Measurements from ENCODE around the gene RNPS1. TPM values are rescaled to one million over a fixed set of nuclear protein-coding genes. Genes with fewer than 3 reads are reported as not detected.

The RNPS1 gene
- total RNA-seq, 3 donors from 2014 or later (not counting 1 experiment from before 2014, with no cell fraction given) = 269 to 284 (median 273) TPM

DNA sequence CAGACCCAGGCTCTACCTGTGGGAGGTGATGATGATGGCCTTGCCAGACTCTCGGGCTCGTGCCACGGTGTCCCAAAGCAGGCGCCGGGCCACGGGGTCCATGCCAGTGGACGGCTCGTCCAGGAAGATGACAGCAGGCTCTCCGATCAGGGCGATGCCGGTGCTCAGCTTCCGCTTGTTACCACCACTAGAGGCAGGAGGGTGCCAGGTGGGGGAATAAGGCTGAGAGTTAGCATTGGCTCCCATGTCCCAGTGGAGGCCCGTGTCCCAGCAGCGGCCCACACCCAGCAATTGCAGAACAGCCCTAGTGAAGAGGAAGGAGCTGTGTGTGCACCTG lies 10.3 kb upstream of the RNPS1 start:
- Mint-ChIP-seq H3K27me3 (ENCODE audit: low read depth in 2 of 2) (no peaks in the 10 kb centered on the region), H3K4me1 (no peaks in the 10 kb centered on the region), H3K27ac (no peak overlapping the region), H3K36me3 (no peaks in the 10 kb centered on the region), H3K4me3 (no peak overlapping the region), H3K9me3 (no peaks in the 10 kb centered on the region)
- H3K4me3 ChIP-seq (ENCODE audit: low read length) = no peak overlapping the region
- ATAC-seq = no peak
- intact Hi-C loops (cut with micrococcal nuclease) = no loop called here
- no peaks in the 10 kb centered on the region for H3K36me3 ChIP-seq (ENCODE audit: control insufficient read depth, insufficient read depth, low read length)
- no peaks in the 10 kb centered on the region for H3K9me3 ChIP-seq (ENCODE audit: control insufficient read depth, insufficient read depth, low read length)
- H3K27me3 ChIP-seq (ENCODE audit: control insufficient read depth, insufficient read depth, low read length) = no peaks in the 10 kb centered on the region
- no peak overlapping the region for H3K27ac ChIP-seq (ENCODE audit: low read length)
- DNase-seq = no peak
- TF ChIP-seq, protein P1, sequence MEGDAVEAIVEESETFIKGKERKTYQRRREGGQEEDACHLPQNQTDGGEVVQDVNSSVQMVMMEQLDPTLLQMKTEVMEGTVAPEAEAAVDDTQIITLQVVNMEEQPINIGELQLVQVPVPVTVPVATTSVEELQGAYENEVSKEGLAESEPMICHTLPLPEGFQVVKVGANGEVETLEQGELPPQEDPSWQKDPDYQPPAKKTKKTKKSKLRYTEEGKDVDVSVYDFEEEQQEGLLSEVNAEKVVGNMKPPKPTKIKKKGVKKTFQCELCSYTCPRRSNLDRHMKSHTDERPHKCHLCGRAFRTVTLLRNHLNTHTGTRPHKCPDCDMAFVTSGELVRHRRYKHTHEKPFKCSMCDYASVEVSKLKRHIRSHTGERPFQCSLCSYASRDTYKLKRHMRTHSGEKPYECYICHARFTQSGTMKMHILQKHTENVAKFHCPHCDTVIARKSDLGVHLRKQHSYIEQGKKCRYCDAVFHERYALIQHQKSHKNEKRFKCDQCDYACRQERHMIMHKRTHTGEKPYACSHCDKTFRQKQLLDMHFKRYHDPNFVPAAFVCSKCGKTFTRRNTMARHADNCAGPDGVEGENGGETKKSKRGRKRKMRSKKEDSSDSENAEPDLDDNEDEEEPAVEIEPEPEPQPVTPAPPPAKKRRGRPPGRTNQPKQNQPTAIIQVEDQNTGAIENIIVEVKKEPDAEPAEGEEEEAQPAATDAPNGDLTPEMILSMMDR (IDR thresholded peaks at IDR 0.05) = no peak
- H3K4me1 ChIP-seq (ENCODE audit: control insufficient read depth, insufficient read depth, low read length) = no peaks in the 10 kb centered on the region
- WGBS (ENCODE audit: insufficient coverage) = 94% methylated on average over 14 of the region's 14 CpGs

DNA sequence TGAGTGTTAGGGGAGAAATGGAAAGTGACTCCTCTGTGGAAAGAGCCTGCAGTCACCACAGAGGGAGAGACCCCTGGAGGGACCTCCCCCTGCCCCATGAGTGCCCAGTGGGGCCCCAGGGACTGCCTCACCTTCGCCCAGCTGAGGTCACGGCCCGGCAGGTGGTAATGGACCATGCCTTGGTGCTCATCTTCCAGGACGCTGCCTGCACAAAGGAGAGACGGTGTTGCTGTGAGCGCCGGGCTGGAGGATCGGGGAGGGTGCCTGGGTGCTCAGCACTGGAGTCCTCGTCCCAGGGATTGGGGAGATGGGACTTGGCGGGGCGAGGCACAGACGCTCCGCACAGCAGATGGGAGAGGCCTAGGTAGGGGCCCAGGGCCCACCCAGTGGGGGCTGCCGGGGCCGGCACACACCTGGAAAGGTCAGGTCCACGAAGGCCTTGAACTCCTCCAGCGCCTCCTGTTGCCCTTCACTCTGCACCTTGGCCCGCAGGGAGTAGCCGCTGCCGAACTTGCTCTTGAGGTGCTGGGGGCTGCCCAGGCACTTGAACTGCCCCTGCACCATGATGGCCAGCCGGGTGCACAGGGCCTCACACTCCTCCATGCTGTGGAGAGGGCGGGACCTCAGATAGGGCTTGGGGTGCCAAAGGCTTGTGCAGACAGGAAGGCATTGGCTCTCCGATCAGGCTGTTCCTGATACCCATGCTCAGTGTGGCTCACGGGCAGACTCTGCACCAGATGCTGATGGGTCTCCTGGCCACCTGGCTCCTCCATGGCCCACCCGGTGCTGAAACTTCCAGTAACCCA lies 9.7 kb upstream of the RNPS1 start:
- no peak overlapping the region for H3K27ac Mint-ChIP-seq
- Histone ChIP-seq H3K36me3 (ENCODE audit: control insufficient read depth, insufficient read depth, low read length) (no peaks in the 10 kb centered on the region), H3K4me3 (ENCODE audit: low read length) (no peak overlapping the region), H3K27ac (ENCODE audit: low read length) (no peak overlapping the region), H3K4me1 (ENCODE audit: control insufficient read depth, insufficient read depth, low read length) (no peaks in the 10 kb centered on the region), H3K27me3 (ENCODE audit: control insufficient read depth, insufficient read depth, low read length) (no peaks in the 10 kb centered on the region), H3K9me3 (ENCODE audit: control insufficient read depth, insufficient read depth, low read length) (no peaks in the 10 kb centered on the region)
- no peaks in the 10 kb centered on the region for H3K27me3 Mint-ChIP-seq (ENCODE audit: low read depth in 2 of 2)
- H3K4me3 Mint-ChIP-seq = no peak overlapping the region
- no peaks in the 10 kb centered on the region for H3K4me1 Mint-ChIP-seq
- WGBS (ENCODE audit: insufficient coverage) = 94% methylated on average over 25 of the region's 25 CpGs
- intact Hi-C loops (cut with micrococcal nuclease) = no loop called here
- no peak for ATAC-seq
- no peaks in the 10 kb centered on the region for H3K36me3 Mint-ChIP-seq
- no peak for DNase-seq
- no peaks in the 10 kb centered on the region for H3K9me3 Mint-ChIP-seq
- TF ChIP-seq, protein P1 (IDR thresholded peaks at IDR 0.05) = no peak

DNA sequence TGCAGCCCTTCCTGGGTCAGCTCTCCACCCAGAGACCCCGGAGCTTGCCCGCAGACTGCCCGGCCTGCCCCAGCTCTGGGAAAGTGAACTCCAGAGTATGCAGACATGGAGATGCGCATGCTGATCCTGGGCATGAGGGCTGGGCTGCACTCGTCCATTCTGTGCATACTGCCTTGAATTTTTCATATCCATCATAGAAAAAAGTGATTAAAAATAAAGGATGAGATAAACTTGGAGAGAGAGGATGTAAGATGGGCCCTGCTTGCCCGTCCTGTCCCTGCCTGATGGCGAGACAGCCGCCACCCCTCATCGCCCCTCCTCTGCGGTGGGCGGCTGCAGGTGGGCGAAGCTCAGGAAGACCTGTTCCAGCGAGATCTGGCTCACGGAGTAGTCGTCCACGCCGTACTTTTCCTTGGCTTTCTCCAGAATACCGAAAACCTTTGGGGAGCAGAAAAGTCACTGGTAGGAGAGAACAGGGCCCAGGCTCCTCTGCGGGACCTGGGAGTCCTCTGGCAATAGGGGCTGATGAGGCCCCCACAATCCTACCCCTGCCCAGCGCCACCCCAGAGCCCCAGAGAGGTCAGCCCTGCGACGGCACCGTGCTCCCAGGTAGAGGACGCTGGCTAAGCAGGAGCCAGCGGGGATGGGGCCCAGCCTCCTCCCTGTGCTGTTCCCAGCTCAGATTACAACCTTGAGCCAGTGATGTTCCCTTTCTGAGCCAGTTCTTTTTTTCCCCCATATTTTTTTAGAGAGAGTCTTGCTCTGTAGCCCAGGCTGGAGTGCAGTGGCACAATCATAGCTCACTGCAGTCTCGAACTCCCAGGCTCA lies 8.7 kb upstream of the RNPS1 start:
- no peak for DNase-seq
- no peak overlapping the region for H3K27ac Mint-ChIP-seq
- ATAC-seq = no peak

More for the DNA sequence above, 8.7 kb upstream of the RNPS1 start:
- H3K9me3 Mint-ChIP-seq = no peaks in the 10 kb centered on the region
- no peak overlapping the region for H3K4me3 Mint-ChIP-seq
- no peaks in the 10 kb centered on the region for H3K27me3 Mint-ChIP-seq (ENCODE audit: low read depth in 2 of 2)
- intact Hi-C loops (cut with micrococcal nuclease) = no loop called here
- Histone ChIP-seq H3K4me3 (ENCODE audit: low read length) (no peak overlapping the region), H3K27me3 (ENCODE audit: control insufficient read depth, insufficient read depth, low read length) (no peaks in the 10 kb centered on the region), H3K9me3 (ENCODE audit: control insufficient read depth, insufficient read depth, low read length) (no peaks in the 10 kb centered on the region), H3K4me1 (ENCODE audit: control insufficient read depth, insufficient read depth, low read length) (peaks cover 5% of the 10 kb centered on the region), H3K27ac (ENCODE audit: low read length) (no peak overlapping the region), H3K36me3 (ENCODE audit: control insufficient read depth, insufficient read depth, low read length) (no peaks in the 10 kb centered on the region)
- 94% methylated on average over 25 of the region's 26 CpGs for WGBS (ENCODE audit: insufficient coverage)
- TF ChIP-seq, protein P1 (IDR thresholded peaks at IDR 0.05) = no peak
- no peaks in the 10 kb centered on the region for H3K36me3 Mint-ChIP-seq
- H3K4me1 Mint-ChIP-seq = no peaks in the 10 kb centered on the region

All from natural killer cell (primary cell).